Measurements from ENCODE around the gene PVALB. TPM values are rescaled to one million over a fixed set of nuclear protein-coding genes. Genes with fewer than 3 reads are reported as not detected.

The PVALB gene
- total and polyA plus RNA-seq, 11 donors = not detected

DNA sequence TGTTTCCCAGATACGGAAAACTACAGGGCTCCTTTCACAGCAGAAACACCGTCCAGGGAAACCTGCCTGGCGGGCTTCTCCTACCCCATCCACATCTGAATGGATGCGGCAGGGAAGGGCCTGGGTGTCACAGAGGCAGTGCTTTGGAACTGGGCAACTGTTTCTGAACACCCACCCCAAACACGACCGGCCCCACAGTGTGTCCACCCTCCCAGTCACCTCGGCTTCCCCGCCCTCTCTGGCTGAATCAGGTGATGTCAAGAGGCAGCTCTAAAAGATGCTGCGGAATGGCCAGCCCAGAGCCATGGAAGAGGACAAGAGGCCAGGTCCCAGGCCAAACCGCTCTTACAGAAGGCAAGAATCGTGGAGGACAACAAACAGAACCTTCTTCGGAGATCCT, 62.9 kb downstream of the PVALB start:
- Histone ChIP-seq H3K27ac (no peak overlapping the region), H3K4me3 (no peak overlapping the region), H3K9me3 (no peaks in the 10 kb centered on the region), H3K36me3 (no peaks in the 10 kb centered on the region), H3K4me1 (no peaks in the 10 kb centered on the region), H3K27me3 (peaks cover 0 to 43% (median 4%) of the 10 kb centered on the region in 9 donors)
- WGBS, 4 donors = 76 to 80% (median 78%) methylated on average over 12 of the region's 12 CpGs
- intact Hi-C loops (cut with DNase I) = no loop called here
- ATAC-seq (no peak), DNase-seq (peak in 1 of 5 donors; percentile 44)
- TF ChIP-seq POLR2A (IDR thresholded peaks at IDR 0.05) = no peak
- TF ChIP-seq, protein P1, sequence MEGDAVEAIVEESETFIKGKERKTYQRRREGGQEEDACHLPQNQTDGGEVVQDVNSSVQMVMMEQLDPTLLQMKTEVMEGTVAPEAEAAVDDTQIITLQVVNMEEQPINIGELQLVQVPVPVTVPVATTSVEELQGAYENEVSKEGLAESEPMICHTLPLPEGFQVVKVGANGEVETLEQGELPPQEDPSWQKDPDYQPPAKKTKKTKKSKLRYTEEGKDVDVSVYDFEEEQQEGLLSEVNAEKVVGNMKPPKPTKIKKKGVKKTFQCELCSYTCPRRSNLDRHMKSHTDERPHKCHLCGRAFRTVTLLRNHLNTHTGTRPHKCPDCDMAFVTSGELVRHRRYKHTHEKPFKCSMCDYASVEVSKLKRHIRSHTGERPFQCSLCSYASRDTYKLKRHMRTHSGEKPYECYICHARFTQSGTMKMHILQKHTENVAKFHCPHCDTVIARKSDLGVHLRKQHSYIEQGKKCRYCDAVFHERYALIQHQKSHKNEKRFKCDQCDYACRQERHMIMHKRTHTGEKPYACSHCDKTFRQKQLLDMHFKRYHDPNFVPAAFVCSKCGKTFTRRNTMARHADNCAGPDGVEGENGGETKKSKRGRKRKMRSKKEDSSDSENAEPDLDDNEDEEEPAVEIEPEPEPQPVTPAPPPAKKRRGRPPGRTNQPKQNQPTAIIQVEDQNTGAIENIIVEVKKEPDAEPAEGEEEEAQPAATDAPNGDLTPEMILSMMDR (IDR thresholded peaks at IDR 0.05) = no peak

DNA sequence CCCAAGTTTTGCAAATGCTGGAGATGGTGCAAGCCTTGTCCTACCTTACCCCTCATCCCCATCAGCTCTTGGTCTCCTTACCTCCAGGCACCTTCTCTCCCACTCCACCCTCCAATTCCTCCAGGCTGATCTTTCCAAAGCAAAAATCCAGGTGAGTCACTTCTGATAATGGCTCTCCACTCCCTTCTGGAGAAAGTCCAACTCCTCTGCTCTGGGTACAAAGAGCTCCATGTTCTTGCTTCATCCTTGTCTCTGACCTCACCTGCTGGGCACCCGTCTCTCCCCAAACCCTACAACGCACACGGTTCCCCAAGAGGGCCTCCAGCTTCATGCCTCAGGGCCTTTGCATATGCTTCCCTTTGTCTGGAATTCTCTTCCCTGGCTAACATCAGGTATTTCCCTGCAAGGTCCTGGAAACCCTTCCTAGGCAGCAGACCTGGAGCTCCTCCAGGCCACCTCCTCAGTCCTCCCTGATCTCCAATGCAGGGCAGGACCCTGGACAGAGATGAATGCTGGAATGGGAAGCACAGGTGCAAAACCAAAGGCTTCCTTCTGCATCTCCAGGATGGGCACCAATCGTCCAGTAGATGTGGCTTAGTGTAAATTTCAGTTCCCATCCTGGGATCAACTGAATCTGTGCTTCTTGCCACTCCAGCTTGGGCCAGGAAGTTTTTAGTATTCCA, 63.6 kb downstream of the PVALB start:
- peaks cover 0 to 43% (median 4%) of the 10 kb centered on the region in 9 donors for H3K27me3 ChIP-seq
- no peaks in the 10 kb centered on the region for H3K4me1 ChIP-seq
- 62 to 71% (median 70%) methylated on average over 4 of the region's 4 CpGs for WGBS, 4 donors
- DNase-seq = peak in 1 of 5 donors; percentile 2
- H3K27ac ChIP-seq = no peak overlapping the region
- no peak for ATAC-seq
- H3K9me3 ChIP-seq = no peaks in the 10 kb centered on the region
- intact Hi-C loops (cut with DNase I) = no loop called here
- H3K36me3 ChIP-seq = no peaks in the 10 kb centered on the region
- H3K4me3 ChIP-seq = no peak overlapping the region
- TF ChIP-seq, protein P1 (IDR thresholded peaks at IDR 0.05) = no peak

Other genes starting within 250 kb of the PVALB start
- gene CACNG2, start 113.3 kb downstream of the PVALB start, total RNA-seq = not detected
- gene CACNG2, start 113.3 kb downstream of the PVALB start, polyA plus RNA-seq = not detected
- 10 to 100 TPM; 18.9 to 33.8 (median 25.8) TPM for gene IFT27, start 40.9 kb downstream of the PVALB start, total RNA-seq
- 10 to 100 TPM; 18.4 to 36.7 TPM for gene IFT27, start 40.9 kb downstream of the PVALB start, polyA plus RNA-seq
- gene NCF4, start 44.0 kb upstream of the PVALB start, total RNA-seq = 10 to 100 TPM in 2 of 9 donors, 1 to 10 TPM in 7; 1.9 to 33.3 (median 4.5) TPM
- 1 to 10 TPM; 3.4 to 5.9 TPM for gene NCF4, start 44.0 kb upstream of the PVALB start, polyA plus RNA-seq
- gene CSF2RB, start 96.6 kb upstream of the PVALB start, total RNA-seq = 10 to 100 TPM in 1 of 9 donors, 1 to 10 TPM in 8; 1.5 to 39.4 (median 2.3) TPM
- gene CSF2RB, start 96.6 kb upstream of the PVALB start, polyA plus RNA-seq = 1 to 10 TPM in 1 of 2 donors, under 1 TPM in 1; 0.69 to 1.4 TPM
- 100 to 1,000 TPM in 2 of 9 donors, 10 to 100 TPM in 7; 35.8 to 143 (median 58.1) TPM for gene TST, start 202.4 kb upstream of the PVALB start, total RNA-seq
- 10 to 100 TPM; 57.3 to 89.8 TPM for gene TST, start 202.4 kb upstream of the PVALB start, polyA plus RNA-seq
- 100 to 1,000 TPM in 2 of 9 donors, 10 to 100 TPM in 7; 27.5 to 157 (median 52.9) TPM for gene MPST, start 202.7 kb upstream of the PVALB start, total RNA-seq
- 100 to 1,000 TPM; 133 to 134 TPM for gene MPST, start 202.7 kb upstream of the PVALB start, polyA plus RNA-seq
- 10 to 100 TPM; 10.8 to 62.0 (median 17.3) TPM for gene KCTD17, start 234.7 kb upstream of the PVALB start, total RNA-seq
- 10 to 100 TPM; 17.1 to 27.3 TPM for gene KCTD17, start 234.7 kb upstream of the PVALB start, polyA plus RNA-seq

Measured in heart left ventricle (tissue), 16 donors.